IPS-18a (cell line): ENCODE data around the gene HLA-E.
"Not testable (repeated sequence)": the region's sequence is repeated elsewhere in the genome, so short reads cannot be mapped to it uniquely, and the experiment has no call there.

Experiments used
- H3K27ac ChIP-seq: one replicate; pipeline ENCODE4 v1.5.1; 2013; ENCODE audit warnings: low read length
- H3K27me3 ChIP-seq: one replicate; pipeline ENCODE4 v1.6.1; 2013; ENCODE audit warnings: mild to moderate bottlenecking, low read length; ENCODE audit not compliant: control insufficient read depth, insufficient read depth
- H3K36me3 ChIP-seq: one replicate; pipeline ENCODE4 v1.6.1; 2013; ENCODE audit warnings: low read depth, low read length; ENCODE audit not compliant: control insufficient read depth
- H3K4me1 ChIP-seq: one replicate; pipeline ENCODE4 v1.6.1; 2013; ENCODE audit warnings: low read depth, low read length; ENCODE audit not compliant: control insufficient read depth
- H3K4me3 ChIP-seq: one replicate; pipeline ENCODE4 v1.5.1; 2013; ENCODE audit warnings: low read length
- H3K9ac ChIP-seq: one replicate; pipeline ENCODE4 v1.6.1; 2013; ENCODE audit warnings: mild to moderate bottlenecking, low read length, moderate library complexity
- H3K9me3 ChIP-seq: one replicate; pipeline ENCODE4 v1.6.1; 2013; ENCODE audit warnings: low read depth, low read length; ENCODE audit not compliant: control insufficient read depth

The HLA-E gene

DNA sequence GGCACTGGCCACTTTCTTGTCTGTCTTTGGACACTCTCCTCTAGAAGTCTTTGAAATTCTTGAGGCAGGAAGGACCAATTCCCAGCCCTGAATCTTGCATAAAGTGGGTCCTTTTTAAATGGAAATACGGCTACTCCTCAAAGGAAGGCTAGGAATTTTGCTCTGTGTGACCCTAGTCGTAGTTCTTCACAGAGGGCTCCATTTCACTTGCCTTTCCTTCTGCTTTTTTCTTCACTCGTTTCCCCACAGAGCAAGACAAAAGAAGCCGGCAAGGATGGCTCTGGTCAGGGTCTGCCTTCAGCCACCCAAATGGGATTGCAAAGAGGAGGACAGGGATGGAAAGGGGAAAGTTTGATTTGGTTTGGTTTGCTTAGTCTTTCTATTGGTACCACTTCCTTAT lies 25.8 kb downstream of the HLA-E start:
- Histone ChIP-seq H3K27me3 (no peaks in the 10 kb centered on the region), H3K4me3 (no peak overlapping the region), H3K4me1 (peaks cover 15% of the 10 kb centered on the region), H3K9ac (no peak overlapping the region), H3K9me3 (no peaks in the 10 kb centered on the region), H3K27ac (no peak overlapping the region), H3K36me3 (no peaks in the 10 kb centered on the region)

DNA sequence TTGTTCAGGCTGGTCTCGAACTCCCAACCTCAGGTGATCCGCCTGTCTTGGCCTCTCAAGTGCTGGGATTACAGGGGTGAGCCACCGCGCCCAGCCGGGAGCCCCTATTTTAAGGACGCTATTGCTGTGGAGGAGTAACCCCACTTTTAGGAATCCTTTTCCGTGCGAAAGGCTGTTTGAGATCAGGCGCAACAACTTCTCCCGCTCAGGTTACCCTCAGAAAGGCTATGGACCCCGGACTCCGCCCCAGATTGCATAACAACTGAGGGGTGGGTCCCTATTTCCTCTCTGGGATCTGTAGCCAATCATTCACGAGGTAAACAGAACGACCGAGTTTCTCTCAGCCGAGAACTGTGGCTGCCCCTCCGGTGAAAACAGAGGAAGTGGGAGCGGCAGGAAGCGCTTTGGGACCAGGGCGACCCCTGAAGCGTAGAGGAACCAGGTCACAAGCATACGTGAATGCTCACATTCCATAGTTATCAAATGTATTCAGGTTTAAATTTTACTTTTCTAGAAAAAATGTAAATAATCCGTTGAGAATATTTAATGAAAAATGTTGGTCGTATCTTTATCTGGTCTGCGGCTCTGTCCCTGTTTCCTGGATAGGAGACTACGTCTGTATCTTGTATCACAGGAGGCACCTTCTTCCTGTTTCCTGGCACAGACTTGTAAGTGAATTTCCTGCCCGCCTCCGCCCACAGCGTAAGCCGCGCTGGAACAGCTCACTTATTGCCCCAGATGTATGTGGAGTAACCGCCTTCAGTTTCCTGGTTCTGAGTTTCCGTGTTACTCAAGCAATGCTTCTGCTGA lies 26.8 kb downstream of the HLA-E start:
- Histone ChIP-seq H3K9me3 (no peaks in the 10 kb centered on the region), H3K4me1 (peaks cover 9% of the 10 kb centered on the region), H3K4me3 (peak overlapping the region; percentile 40), H3K36me3 (no peaks in the 10 kb centered on the region), H3K27ac (no peak overlapping the region), H3K9ac (no peak overlapping the region), H3K27me3 (no peaks in the 10 kb centered on the region)

DNA sequence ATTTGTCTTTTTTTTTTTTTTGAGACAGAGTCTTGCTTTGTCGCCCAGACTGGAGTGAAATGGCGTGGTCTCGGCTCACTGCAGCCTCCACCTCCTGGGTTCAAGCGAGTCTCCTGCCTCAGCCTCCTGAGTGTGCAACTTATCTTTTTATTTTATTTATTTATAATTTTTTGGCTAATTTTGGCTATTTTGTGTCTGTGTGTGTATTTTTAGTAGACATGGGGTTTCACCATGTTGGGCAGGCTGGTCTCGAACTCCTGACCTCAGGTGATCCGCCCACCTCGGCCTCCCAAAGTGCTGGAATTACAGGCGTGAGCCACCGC lies 27.4 kb downstream of the HLA-E start:
- not testable (repeated sequence) for H3K36me3 ChIP-seq, H3K27me3 ChIP-seq, H3K9ac ChIP-seq, H3K9me3 ChIP-seq, H3K27ac ChIP-seq, H3K4me1 ChIP-seq
- H3K4me3 ChIP-seq, result peak overlapping the region; percentile 40

DNA sequence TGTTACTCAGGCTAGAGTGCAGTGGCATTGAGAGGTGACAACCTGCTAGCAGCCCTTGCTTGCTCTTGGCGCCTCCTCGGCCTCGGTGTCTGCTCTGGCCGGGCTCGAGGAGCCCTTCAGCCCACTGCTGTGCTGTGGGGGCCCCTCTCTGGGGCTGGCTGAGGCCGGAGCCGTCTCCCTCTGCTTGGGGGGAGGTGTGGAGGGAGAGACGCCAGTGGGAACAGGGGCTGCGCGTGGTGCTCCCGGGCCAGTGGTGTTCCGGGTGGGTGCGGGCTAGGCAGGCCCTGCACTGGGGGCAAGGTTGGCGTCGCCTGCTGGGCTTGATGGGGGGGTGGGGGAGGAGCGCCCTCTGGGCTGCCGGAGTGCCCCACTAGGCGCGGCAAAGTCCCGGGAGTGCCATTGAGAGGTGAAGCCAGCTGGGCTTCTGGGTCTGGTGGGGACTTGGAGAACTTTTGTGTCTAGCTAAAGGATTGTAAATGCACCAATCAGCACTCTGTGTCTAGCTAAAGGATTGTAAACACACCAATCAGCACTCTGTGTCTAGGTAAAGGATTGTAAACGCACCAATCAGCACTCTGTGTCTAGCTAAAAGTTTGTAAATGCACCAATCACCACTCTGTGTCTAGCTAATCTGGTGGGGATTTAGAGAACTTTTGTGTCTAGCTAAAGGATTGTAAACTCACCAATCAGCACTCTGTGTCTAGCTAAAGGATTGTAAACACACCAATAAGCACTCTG lies 28.6 kb downstream of the HLA-E start:
- H3K9ac ChIP-seq, H3K36me3 ChIP-seq, H3K4me1 ChIP-seq, H3K4me3 ChIP-seq, H3K9me3 ChIP-seq, H3K27ac ChIP-seq, H3K27me3 ChIP-seq: not testable (repeated sequence)

DNA sequence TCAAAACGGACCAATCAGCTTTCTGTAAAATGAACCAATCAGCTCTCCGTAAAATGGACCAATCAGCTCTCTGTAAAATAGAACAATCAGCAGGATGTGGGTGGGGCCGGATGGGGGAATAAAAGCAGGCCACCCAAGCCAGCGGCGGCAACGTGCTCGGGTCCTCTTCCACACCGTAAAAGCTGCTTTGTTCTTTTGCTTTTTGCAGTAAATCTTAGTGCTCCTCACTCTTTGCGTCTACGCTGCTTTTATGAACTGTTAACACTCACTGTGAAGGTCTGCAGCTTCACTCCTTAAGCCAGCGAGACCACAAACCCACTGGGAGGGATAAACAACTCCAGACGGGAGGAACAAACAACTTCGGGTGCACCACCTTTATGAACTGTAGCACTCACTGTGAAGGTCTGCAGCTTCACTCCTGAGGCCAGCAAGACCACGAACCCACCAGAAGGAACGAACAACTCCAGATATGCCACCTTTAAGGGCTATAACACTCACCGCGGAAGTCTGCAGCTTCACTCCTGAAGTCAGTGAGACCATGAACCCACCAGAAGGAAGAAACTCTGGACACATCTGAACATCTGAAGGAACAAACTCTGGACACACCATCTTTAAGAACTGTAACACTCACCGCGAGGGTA lies 29.3 kb downstream of the HLA-E start:
- not testable (repeated sequence) for H3K36me3 ChIP-seq, H3K27ac ChIP-seq, H3K9ac ChIP-seq, H3K9me3 ChIP-seq, H3K27me3 ChIP-seq, H3K4me1 ChIP-seq, H3K4me3 ChIP-seq

DNA sequence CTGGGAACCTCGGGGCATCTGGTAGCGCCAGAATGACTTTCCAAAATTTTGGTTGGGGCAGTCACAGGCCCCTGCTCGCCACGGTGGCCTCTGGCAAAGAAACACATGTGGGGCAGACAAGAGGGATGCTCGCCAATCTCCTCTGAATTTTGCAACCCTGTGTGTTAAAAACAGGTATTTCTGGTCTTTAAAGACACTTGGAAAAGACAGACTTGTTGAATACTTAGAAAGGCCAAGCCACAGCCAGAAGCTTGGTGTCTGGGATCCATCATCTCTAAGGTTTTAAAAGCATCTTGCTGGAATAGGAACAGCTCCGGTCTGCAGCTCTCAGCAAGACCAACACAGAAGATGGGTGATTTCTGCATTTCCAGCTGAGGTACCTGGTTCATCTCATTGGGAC lies 31.2 kb downstream of the HLA-E start:
- H3K36me3 ChIP-seq, result no peaks in the 10 kb centered on the region

DNA sequence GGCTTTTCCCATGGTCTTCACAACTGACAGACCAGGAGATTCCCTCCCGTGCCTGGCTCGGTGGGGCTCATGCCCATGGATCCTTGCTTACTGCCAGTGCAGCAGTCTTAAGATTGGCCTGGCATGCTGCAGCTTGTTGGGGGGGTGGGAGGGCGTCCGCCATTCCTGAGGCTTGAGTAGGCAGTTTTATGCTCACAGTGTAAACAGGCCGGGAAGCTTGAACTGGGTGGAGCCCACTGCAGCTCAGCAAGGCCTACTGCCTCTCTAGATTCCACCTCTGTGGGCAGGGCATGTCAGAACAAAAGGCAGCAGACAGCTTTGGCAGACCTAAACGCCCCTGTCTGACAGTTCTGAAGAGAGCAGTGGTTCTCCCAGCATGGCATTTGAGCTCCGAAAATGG lies 31.8 kb downstream of the HLA-E start:
- H3K4me1 ChIP-seq, H3K9ac ChIP-seq, H3K9me3 ChIP-seq, H3K27ac ChIP-seq, H3K36me3 ChIP-seq, H3K27me3 ChIP-seq, H3K4me3 ChIP-seq: not testable (repeated sequence)

More for the DNA sequence above, 31.2 kb downstream of the HLA-E start:
- no peak overlapping the region for H3K27ac ChIP-seq
- no peaks in the 10 kb centered on the region for H3K9me3 ChIP-seq
- no peak overlapping the region for H3K4me3 ChIP-seq
- H3K4me1 ChIP-seq, result no peaks in the 10 kb centered on the region
- no peak overlapping the region for H3K9ac ChIP-seq
- H3K27me3 ChIP-seq, result no peaks in the 10 kb centered on the region

DNA sequence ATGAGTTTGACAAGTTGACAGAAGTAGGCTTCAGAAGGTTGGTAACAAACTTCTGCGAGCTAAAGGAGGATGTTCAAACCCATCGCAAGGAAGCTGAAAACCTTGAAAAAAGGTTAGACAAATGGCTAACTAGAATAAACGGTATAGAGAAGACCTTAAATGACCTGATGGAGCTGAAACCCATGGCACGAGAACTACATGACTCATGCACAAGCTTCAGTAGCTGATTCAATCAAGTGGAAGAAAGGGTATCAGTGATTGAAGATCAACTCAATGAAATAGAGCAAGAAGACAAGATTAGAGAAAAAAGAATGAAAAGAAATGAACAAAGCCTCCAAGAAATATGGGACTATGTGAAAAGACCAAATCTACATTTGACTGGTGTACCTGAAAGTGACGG lies 32.6 kb downstream of the HLA-E start:
- not testable (repeated sequence) for H3K4me1 ChIP-seq, H3K4me3 ChIP-seq, H3K27ac ChIP-seq, H3K36me3 ChIP-seq, H3K27me3 ChIP-seq, H3K9ac ChIP-seq, H3K9me3 ChIP-seq

DNA sequence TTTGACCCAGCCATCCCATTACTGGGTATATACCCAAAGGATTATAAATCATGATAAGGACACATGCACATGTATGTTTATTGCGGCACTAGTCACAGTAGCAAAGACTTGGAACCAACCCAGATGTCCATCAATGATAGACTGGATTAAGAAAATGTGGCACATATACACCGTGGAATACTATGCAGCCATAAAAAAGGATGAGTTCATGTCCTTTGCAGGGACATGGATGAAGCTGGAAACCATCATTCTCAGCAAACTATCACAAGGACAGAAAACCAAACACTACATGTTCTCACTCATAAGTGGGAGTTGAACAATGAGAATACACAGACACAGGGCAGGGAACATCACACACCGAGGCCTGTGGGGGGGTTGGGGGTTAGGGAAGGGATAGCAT lies 37.1 kb downstream of the HLA-E start:
- not testable (repeated sequence) for H3K27ac ChIP-seq, H3K36me3 ChIP-seq, H3K4me3 ChIP-seq, H3K4me1 ChIP-seq, H3K9me3 ChIP-seq, H3K27me3 ChIP-seq, H3K9ac ChIP-seq

DNA sequence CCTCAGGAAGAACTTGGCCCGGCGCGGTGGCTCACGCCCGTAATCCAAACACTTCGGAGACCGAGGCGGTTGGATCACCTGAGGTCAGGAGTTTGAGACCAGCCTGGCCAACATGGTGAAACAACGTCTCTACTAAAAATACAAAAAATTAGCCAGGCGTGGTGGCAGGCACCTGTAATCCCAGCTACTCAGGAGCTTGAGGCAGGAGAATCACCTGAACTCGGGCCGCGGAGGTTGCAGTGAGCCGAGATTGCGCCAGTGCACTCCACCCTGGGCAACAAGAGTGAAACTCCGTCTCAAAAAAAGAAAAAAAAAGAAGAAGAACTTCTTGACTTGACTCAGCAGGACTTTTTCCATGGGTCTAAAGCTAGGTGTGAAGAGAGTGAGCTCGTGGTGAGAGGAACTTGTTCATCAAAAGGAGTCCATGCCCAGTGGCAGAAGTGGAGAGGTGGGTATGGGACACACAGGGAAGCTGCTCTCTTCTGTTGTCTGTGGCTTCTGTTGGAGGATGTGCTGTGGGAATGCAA lies 40.1 kb downstream of the HLA-E start:
- H3K9me3 ChIP-seq, H3K4me3 ChIP-seq, H3K9ac ChIP-seq, H3K36me3 ChIP-seq, H3K4me1 ChIP-seq, H3K27me3 ChIP-seq, H3K27ac ChIP-seq: not testable (repeated sequence)

DNA sequence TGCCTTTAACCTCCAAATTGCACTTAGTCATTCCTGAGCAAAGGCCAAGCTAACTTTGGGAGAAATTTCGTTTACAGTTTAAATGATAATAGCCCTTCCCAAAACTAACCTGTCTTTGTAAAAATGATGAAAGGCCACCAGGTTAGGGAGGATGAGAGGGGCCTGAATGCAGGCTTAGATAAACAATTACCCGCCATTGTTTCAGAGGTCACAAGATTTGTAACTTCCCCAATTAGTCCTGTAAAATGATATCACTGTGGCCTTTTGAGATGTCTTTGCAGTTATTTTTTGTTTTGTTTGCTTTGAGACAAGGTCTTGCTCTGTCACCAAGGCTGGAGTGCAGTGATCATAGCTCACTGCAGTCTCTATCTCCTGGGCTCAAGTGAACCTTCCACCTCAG lies 40.7 kb downstream of the HLA-E start:
- no peak overlapping the region for H3K4me3 ChIP-seq
- H3K27me3 ChIP-seq, result no peaks in the 10 kb centered on the region
- H3K27ac ChIP-seq, result no peak overlapping the region
- H3K9me3 ChIP-seq, result no peaks in the 10 kb centered on the region
- no peaks in the 10 kb centered on the region for H3K4me1 ChIP-seq
- H3K36me3 ChIP-seq, result no peaks in the 10 kb centered on the region
- no peak overlapping the region for H3K9ac ChIP-seq
